Natural killer cell (primary cell): ENCODE measurements around the gene SSNA1. TPM values are rescaled to one million over a fixed set of nuclear protein-coding genes. Genes with fewer than 3 reads are reported as not detected.

Source experiments
- ATAC-seq, 3 donors: fragments of 150-1000 bp in 2 of 3; fragments of 200-7000 bp in 1 of 3; cut with Tn5 transposase; 1 replicate in 1 of 3; 2 replicates in 2 of 3; pipeline ENCODE4 v1.10.0; 2021; ENCODE audit warnings: mild to moderate bottlenecking in 2 of 3, moderate library complexity in 2 of 3
- DNase-seq, 2 donors: peaks; one replicate each; pipeline versions ENCODE4 v3.0.0 to v3.0.0-alpha.2; 2013 to 2021; ENCODE audit warnings: mixed read lengths in 1 of 2
- H3K27ac ChIP-seq: one replicate; pipeline ENCODE4 v1.5.1; 2013; ENCODE audit warnings: mild to moderate bottlenecking, low read length
- H3K27me3 ChIP-seq: one replicate; pipeline ENCODE4 v1.6.1; 2013; ENCODE audit warnings: low read length; ENCODE audit not compliant: control insufficient read depth, insufficient read depth
- H3K36me3 ChIP-seq: one replicate; pipeline ENCODE4 v1.6.1; 2013; ENCODE audit warnings: low read length; ENCODE audit not compliant: control insufficient read depth, insufficient read depth
- H3K4me1 ChIP-seq: one replicate; pipeline ENCODE4 v1.6.1; 2013; ENCODE audit warnings: low read length; ENCODE audit not compliant: control insufficient read depth, insufficient read depth
- H3K4me3 ChIP-seq: one replicate; pipeline ENCODE4 v1.5.1; 2013; ENCODE audit warnings: low read length
- H3K9me3 ChIP-seq: one replicate; pipeline ENCODE4 v1.6.1; 2013; ENCODE audit warnings: low read length; ENCODE audit not compliant: control insufficient read depth, insufficient read depth
- H3K27ac Mint-ChIP-seq, 2 donors: one replicate each; pipeline ENCODE4 v1.8.0; 2022; ENCODE audit warnings: mild to moderate bottlenecking in 2 of 2, mixed read lengths in 2 of 2, moderate library complexity in 1 of 2
- H3K27me3 Mint-ChIP-seq, 2 donors: one replicate each; pipeline ENCODE4 v1.8.0; 2022; ENCODE audit warnings: low read depth in 2 of 2, mixed read lengths in 2 of 2
- H3K36me3 Mint-ChIP-seq: one replicate; pipeline ENCODE4 v1.8.0; 2022; ENCODE audit warnings: mixed read lengths
- H3K4me1 Mint-ChIP-seq, 2 donors: one replicate each; pipeline ENCODE4 v1.8.0; 2022; ENCODE audit warnings: mixed read lengths in 2 of 2
- H3K4me3 Mint-ChIP-seq: one replicate; pipeline ENCODE4 v1.8.0; 2022; ENCODE audit warnings: mild to moderate bottlenecking, moderate library complexity, mixed read lengths
- H3K9me3 Mint-ChIP-seq, 2 donors: one replicate each; pipeline ENCODE4 v1.8.0; 2022; ENCODE audit warnings: mixed read lengths in 2 of 2
- CTCF ChIP-seq: fragments of 200-600 bp; IDR thresholded peaks from one replicate; pipeline ENCODE4 v1.8.0; 2022; ENCODE audit warnings: antibody characterized with exemption
- WGBS: methylation state at CpG from one replicate; pipeline ENCODE4 v1.1.7; 2013; ENCODE audit warnings: missing lambda C conversion rate; ENCODE audit not compliant: insufficient coverage; 5-methylcytosine and 5-hydroxymethylcytosine counted together
- intact Hi-C: fragments of 100-400 bp; cut with micrococcal nuclease; formaldehyde crosslinking; loops from one replicate; pipeline ENCODE4 v1.14.2; 2022
- total RNA-seq, 4 donors: library from RNA; stranded (reverse); fragments of 120-200 nt in 1 of 4; gene quantifications; one replicate each; pipeline versions ENCODE4 v1.2.3 to v1.2.4, GENCODE V29; 2013 to 2022

The SSNA1 gene
- total RNA-seq, 3 donors from 2014 or later (not counting 1 experiment from before 2014, with no cell fraction given) = 45.1 to 53.5 (median 52.2) TPM

- peak within 1 kb of the TSS; percentile 86 for H3K4me3 Mint-ChIP-seq
Observed at GRCh38 chr9:137224830-137225694, 36.6 kb downstream of the SSNA1 start, which contains the start of gene CYSRT1. Gene CYSRT1 (plus strand): TSS chr9:137225174. CDS start chr9:137225622, 448 bp downstream.

GRCh38 chr9:137225699-137226331 lies 37.3 kb downstream of the SSNA1 start:
- WGBS = 83% methylated on average over 21 of the region's 21 CpGs
- peaks cover 0 to 3% of the 10 kb centered on the region in 2 donors for H3K27me3 Mint-ChIP-seq
- intact Hi-C loops = loop anchor here (5.0 kb wide), 2 partner anchors 109 to 179 kb away; partner anchors contain the start of gene NPDC1
- Histone ChIP-seq H3K36me3 (no peaks in the 10 kb centered on the region), H3K27ac (no peak overlapping the region), H3K4me3 (no peak overlapping the region), H3K4me1 (peaks cover 31% of the 10 kb centered on the region), H3K9me3 (no peaks in the 10 kb centered on the region), H3K27me3 (peaks cover 9% of the 10 kb centered on the region)
- H3K4me1 Mint-ChIP-seq = peaks cover 5 to 11% of the 10 kb centered on the region in 2 donors
- DNase-seq = no peak
- no peak for TF ChIP-seq CTCF
- H3K36me3 Mint-ChIP-seq = no peaks in the 10 kb centered on the region
- H3K27ac Mint-ChIP-seq = no peak overlapping the region
- no peak for ATAC-seq
- H3K9me3 Mint-ChIP-seq = no peaks in the 10 kb centered on the region
- no peak overlapping the region for H3K4me3 Mint-ChIP-seq

More at GRCh38 chr9:137224830-137225694, 36.6 kb downstream of the SSNA1 start, which contains the start of gene CYSRT1:
- H3K9me3 ChIP-seq = no peaks in the 10 kb centered on the region
- peaks cover 31% of the 10 kb centered on the region for H3K4me1 ChIP-seq
- DNase-seq (no peak), ATAC-seq (no peak)
- peaks cover 5 to 11% of the 10 kb centered on the region in 2 donors for H3K4me1 Mint-ChIP-seq
- peaks cover 0 to 3% of the 10 kb centered on the region in 2 donors for H3K27me3 Mint-ChIP-seq
- no peaks in the 10 kb centered on the region for H3K36me3 ChIP-seq
- no peak for TF ChIP-seq CTCF
- intact Hi-C loops = loop anchor here (5.0 kb wide), 3 partner anchors 98 to 178 kb away; partner anchors contain the start of gene NPDC1
- H3K9me3 Mint-ChIP-seq = no peaks in the 10 kb centered on the region
- H3K4me3 ChIP-seq = peak within 1 kb of the TSS; percentile 58
- WGBS = 50% methylated on average over 22 of the region's 23 CpGs
- no peaks in the 10 kb centered on the region for H3K36me3 Mint-ChIP-seq
- H3K27ac Mint-ChIP-seq = peak within 1 kb of the TSS in 1 of 2 donors; percentile 88
- H3K27ac ChIP-seq = peak within 1 kb of the TSS; percentile 84
- peaks cover 9% of the 10 kb centered on the region for H3K27me3 ChIP-seq

GRCh38 chr9:137226338-137227053 lies 38.0 kb downstream of the SSNA1 start:
- no peak for ATAC-seq
- intact Hi-C loops = loop anchor here (5.0 kb wide), 2 partner anchors 109 to 179 kb away; partner anchors contain the start of gene NPDC1
- WGBS = 77% methylated on average over 18 of the region's 18 CpGs
- no peaks in the 10 kb centered on the region for H3K9me3 ChIP-seq
- H3K27ac Mint-ChIP-seq = no peak overlapping the region
- H3K27ac ChIP-seq = no peak overlapping the region
- H3K27me3 ChIP-seq = peaks cover 9% of the 10 kb centered on the region
- peaks cover 5 to 11% of the 10 kb centered on the region in 2 donors for H3K4me1 Mint-ChIP-seq
- H3K36me3 Mint-ChIP-seq = no peaks in the 10 kb centered on the region
- H3K27me3 Mint-ChIP-seq = peaks cover 0 to 3% of the 10 kb centered on the region in 2 donors
- peaks cover 31% of the 10 kb centered on the region for H3K4me1 ChIP-seq
- no peak overlapping the region for H3K4me3 Mint-ChIP-seq
- no peaks in the 10 kb centered on the region for H3K9me3 Mint-ChIP-seq
- H3K36me3 ChIP-seq = no peaks in the 10 kb centered on the region
- no peak overlapping the region for H3K4me3 ChIP-seq
- DNase-seq = no peak
- no peak for TF ChIP-seq CTCF
